H1 (cell line): ENCODE results near the gene EXOG. TPM values are rescaled to one million over a fixed set of nuclear protein-coding genes. Genes with fewer than 3 reads are reported as not detected.

Experiments
- CTCF ChIA-PET: fragments of 300-600 bp; sonication (Branson Sonifier 250); formaldehyde crosslinking; loops from one replicate; lab custom pipeline; 2021; ENCODE audit not compliant: partially characterized antibody; lab: Charles Lee
- POLR2A ChIA-PET: fragments of 300-600 bp; sonication (Branson Sonifier 250); formaldehyde crosslinking; loops from one replicate; lab custom pipeline; 2021; ENCODE audit warnings: inconsistent platforms; ENCODE audit not compliant: partially characterized antibody; lab: Charles Lee
- DNase-seq, 2 experiments: peaks; one replicate each; pipeline versions ENCODE4 v3.0.0 to v3.0.0-alpha.2; 2010 to 2022; ENCODE audit warnings: low spot score in 2 of 2, low read depth in 1 of 2, mixed read lengths in 1 of 2
- FAIRE-seq: peaks from 2 replicates; lab custom pipeline; 2011; peaks lifted over from hg19 to GRCh38; lab: Jason Lieb, UNC
- H2AFZ ChIP-seq: 2 replicates; pipeline ENCODE4 v1.8.1; 2012; ENCODE audit warnings: low read length, inconsistent platforms
- H2AK5ac ChIP-seq: 2 replicates; pipeline ENCODE4 v1.6.1; 2013; ENCODE audit warnings: low read depth, low read length
- H2BK120ac ChIP-seq: replicated peaks from 2 replicates; pipeline ENCODE3; 2013; ENCODE audit warnings: low read depth, low read length, inconsistent platforms
- H2BK12ac ChIP-seq: 2 replicates; pipeline ENCODE4 v1.6.1; 2013; ENCODE audit warnings: low read depth, low read length
- H2BK15ac ChIP-seq: 2 replicates; pipeline ENCODE4 v1.6.1; 2013; ENCODE audit warnings: low read length
- H2BK20ac ChIP-seq: 2 replicates; pipeline ENCODE4 v1.6.1; 2013; ENCODE audit warnings: low read length
- H2BK5ac ChIP-seq: 2 replicates; pipeline ENCODE4 v1.6.1; 2013; ENCODE audit warnings: low read depth, low read length
- H3K14ac ChIP-seq: 2 replicates; pipeline ENCODE4 v1.6.1; 2013; ENCODE audit warnings: inconsistent platforms; ENCODE audit not compliant: insufficient read length
- H3K18ac ChIP-seq: 2 replicates; pipeline ENCODE4 v1.6.1; 2013; ENCODE audit warnings: low read length; ENCODE audit errors: extremely low read depth
- H3K23ac ChIP-seq: 2 replicates; pipeline ENCODE4 v1.6.1; 2013; ENCODE audit warnings: inconsistent platforms; ENCODE audit not compliant: insufficient read length
- H3K23me2 ChIP-seq: 2 replicates; pipeline ENCODE4 v1.6.1; 2013; ENCODE audit warnings: low read depth, low read length
- H3K27ac ChIP-seq: 2 replicates; pipeline ENCODE4 v1.6.1; 2011; ENCODE audit warnings: low read depth, low read length, inconsistent platforms
- H3K27me3 ChIP-seq, 4 experiments: replicated peaks in 1 of 4; 1 replicate in 1 of 4; 2 replicates in 3 of 4; pipeline versions ENCODE4 v1.6.1 to v1.8.1; 2011 to 2013; ENCODE audit warnings: low read length in 3 of 4, mild to moderate bottlenecking in 3 of 4, inconsistent platforms in 2 of 4, mixed read lengths in 2 of 4, moderate library complexity in 1 of 4; ENCODE audit not compliant: control insufficient read depth in 3 of 4, insufficient read depth in 3 of 4; ENCODE audit errors: extremely low read depth in 1 of 4
- H3K36me3 ChIP-seq, 4 experiments: 2 replicates each; pipeline versions ENCODE4 v1.6.1 to v1.8.1; 2011 to 2013; ENCODE audit warnings: mild to moderate bottlenecking in 4 of 4, low read length in 3 of 4, moderate library complexity in 2 of 4, control low read depth in 1 of 4, inconsistent platforms in 1 of 4; ENCODE audit not compliant: insufficient read depth in 4 of 4, control insufficient read depth in 2 of 4
- H3K4ac ChIP-seq: replicated peaks from 2 replicates; pipeline ENCODE3; 2013; ENCODE audit warnings: low read length, low read depth, mixed read lengths, inconsistent platforms; ENCODE audit not compliant: insufficient read length
- H3K4me1 ChIP-seq, 4 experiments: replicated peaks in 1 of 4; 1 replicate in 1 of 4; 2 replicates in 3 of 4; pipeline versions ENCODE4 v1.6.1 to v1.8.1; 2011 to 2013; ENCODE audit warnings: low read length in 3 of 4, inconsistent platforms in 2 of 4, mixed read lengths in 1 of 4; ENCODE audit not compliant: insufficient read depth in 4 of 4, control insufficient read depth in 3 of 4
- H3K4me2 ChIP-seq, 2 experiments: 2 replicates each; pipeline versions ENCODE4 v1.6.1 to v1.8.1; 2011 to 2013; ENCODE audit warnings: low read depth in 2 of 2, low read length in 2 of 2, control low read depth in 1 of 2, inconsistent platforms in 1 of 2, mild to moderate bottlenecking in 1 of 2; ENCODE audit not compliant: insufficient read depth in 1 of 2
- H3K4me3 ChIP-seq, 4 experiments: fragments of 200-600, 300-600 bp in 1 of 4; sonication (generic), shearing (Covaris generic), sonication (Bioruptor Twin) in 1 of 4; 2 replicates each; pipeline versions ENCODE4 v1.5.1 to v1.8.1; 2011 to 2016; ENCODE audit warnings: low read length in 4 of 4, low read depth in 3 of 4, control low read depth in 2 of 4, inconsistent platforms in 2 of 4, mild to moderate bottlenecking in 2 of 4, mixed read lengths in 1 of 4, moderate library complexity in 1 of 4; ENCODE audit not compliant: insufficient read depth in 2 of 4; ENCODE audit errors: extremely low read depth in 1 of 4
- H3K56ac ChIP-seq: replicated peaks from 2 replicates; pipeline ENCODE3; 2013; ENCODE audit warnings: low read depth, mild to moderate bottlenecking, mixed read lengths, low read length, inconsistent platforms; ENCODE audit not compliant: insufficient read length
- H3K79me1 ChIP-seq: 2 replicates; pipeline ENCODE4 v1.6.1; 2013; ENCODE audit warnings: low read depth, low read length, control low read depth
- H3K79me2 ChIP-seq, 2 experiments: 2 replicates each; pipeline versions ENCODE4 v1.6.1 to v1.8.1; 2012 to 2013; ENCODE audit warnings: low read length in 2 of 2, mild to moderate bottlenecking in 2 of 2, inconsistent platforms in 1 of 2; ENCODE audit not compliant: insufficient read depth in 2 of 2, control insufficient read depth in 1 of 2
- H3K9ac ChIP-seq, 4 experiments: replicated peaks in 1 of 4; 1 replicate in 1 of 4; 2 replicates in 3 of 4; pipeline versions ENCODE4 v1.6.1 to v1.8.1; 2011 to 2013; ENCODE audit warnings: low read depth in 3 of 4, low read length in 3 of 4, control low read depth in 2 of 4, mild to moderate bottlenecking in 2 of 4, moderate library complexity in 2 of 4, inconsistent platforms in 1 of 4; ENCODE audit errors: extremely low read depth in 1 of 4
- H3K9me3 ChIP-seq, 2 experiments: 2 replicates each; pipeline versions ENCODE4 v1.6.1 to v1.8.1; 2012 to 2013; ENCODE audit warnings: mild to moderate bottlenecking in 2 of 2, moderate library complexity in 2 of 2, control low read depth in 1 of 2, inconsistent platforms in 1 of 2, low read depth in 1 of 2, low read length in 1 of 2, mixed read lengths in 1 of 2; ENCODE audit not compliant: insufficient read depth in 2 of 2
- H4K20me1 ChIP-seq, 2 experiments: replicated peaks in 1 of 2; 2 replicates each; pipeline versions ENCODE3 to v1.8.1; 2011 to 2013; ENCODE audit warnings: inconsistent platforms in 2 of 2, low read length in 2 of 2, mild to moderate bottlenecking in 1 of 2; ENCODE audit not compliant: insufficient read depth in 2 of 2, control insufficient read depth in 1 of 2
- H4K5ac ChIP-seq: 2 replicates; pipeline ENCODE4 v1.6.1; 2013; ENCODE audit warnings: low read length, low read depth, mixed read lengths, inconsistent platforms; ENCODE audit not compliant: insufficient read length
- H4K8ac ChIP-seq: 2 replicates; pipeline ENCODE4 v1.8.0; 2013; ENCODE audit warnings: mild to moderate bottlenecking, moderate library complexity, low read length, inconsistent platforms; ENCODE audit not compliant: insufficient read depth; ENCODE audit errors: extremely low read depth
- H4K91ac ChIP-seq: replicated peaks from 2 replicates; pipeline ENCODE3; 2013; ENCODE audit warnings: low read length, mixed read lengths, inconsistent platforms; ENCODE audit not compliant: insufficient read length
- ATF2 ChIP-seq: IDR thresholded peaks from 2 replicates; pipeline ENCODE4 v1.6.1; 2012; ENCODE audit warnings: low read length, inconsistent platforms
- BACH1 ChIP-seq: IDR thresholded peaks from 2 replicates; pipeline ENCODE4 v1.6.1; 2012; ENCODE audit warnings: low read length, improper control_type of control experiment
- BRCA1 ChIP-seq: IDR thresholded peaks from 2 replicates; pipeline ENCODE4 v1.6.1; 2012; ENCODE audit warnings: low read depth, low read length, improper control_type of control experiment
- CBX8 ChIP-seq: fragments of 300-800, 300-1000 bp; sonication (generic); IDR thresholded peaks from 2 replicates; pipeline ENCODE4 v1.7.1; 2016; ENCODE audit warnings: low read depth, low read length, borderline replicate concordance
- E2F6 ChIP-seq: IDR thresholded peaks from 2 replicates; pipeline ENCODE4 v1.6.1; 2012; ENCODE audit warnings: inconsistent platforms
- EZH2 ChIP-seq: fragments of 200-600 bp; sonication (generic); IDR thresholded peaks from 2 replicates; pipeline ENCODE4 v1.7.1; 2012; ENCODE audit warnings: low read depth, mild to moderate bottlenecking, moderate library complexity, low read length, inconsistent platforms; ENCODE audit not compliant: severe bottlenecking
- JUND ChIP-seq: IDR thresholded peaks from 2 replicates; pipeline ENCODE4 v1.6.1; 2011; ENCODE audit warnings: mild to moderate bottlenecking, improper control_type of control experiment, low read length
- KDM4A ChIP-seq: IDR thresholded peaks from one replicate; pipeline ENCODE4 v1.7.1; 2012; ENCODE audit warnings: low read depth, mild to moderate bottlenecking, moderate library complexity, low read length, inconsistent platforms; ENCODE audit not compliant: severe bottlenecking
- SIX5 ChIP-seq: IDR thresholded peaks from 2 replicates; pipeline ENCODE4 v1.6.1; 2011; ENCODE audit warnings: mild to moderate bottlenecking, low read depth, low read length
- TAF1 ChIP-seq: IDR thresholded peaks from 2 replicates; pipeline ENCODE4 v1.6.1; 2011; ENCODE audit warnings: mild to moderate bottlenecking, low read depth, low read length
- TBP ChIP-seq: IDR thresholded peaks from 2 replicates; pipeline ENCODE4 v1.6.1; 2011; ENCODE audit warnings: low read depth, low read length, improper control_type of control experiment
- ZNF274 ChIP-seq: IDR thresholded peaks from 2 replicates; pipeline ENCODE4 v1.7.0; 2012; ENCODE audit warnings: low read length, borderline replicate concordance; ENCODE audit errors: extremely low read depth
- WGBS, 2 experiments: shearing (Covaris generic) in 1 of 2; methylation state at CpG; one replicate each; pipeline versions ENCODE4 v1.1.6 to v1.1.7; 2013 to 2015; ENCODE audit warnings: low lambda C conversion rate in 2 of 2, mixed read lengths in 2 of 2, inconsistent platforms in 1 of 2, low coverage in 1 of 2, missing lambda C conversion rate in 1 of 2; ENCODE audit not compliant: insufficient replicate concordance in 2 of 2, insufficient coverage in 1 of 2, insufficient read length in 1 of 2; ENCODE audit errors: extremely low coverage in 1 of 2, missing lambda C conversion rate in 1 of 2; 5-methylcytosine and 5-hydroxymethylcytosine counted together
- polyA plus RNA-seq, 7 experiments: library from polyadenylated mRNA; depleted of rRNA in 3 of 7; stranded (reverse) in 5 of 7; unstranded in 2 of 7; fragments of >200 nt in 5 of 7; fragments of 200-250 nt in 2 of 7; gene quantifications; 1 replicate in 5 of 7; 2 replicates in 1 of 7; 4 replicates in 1 of 7; pipeline versions ENCODE4 v1.2.1 to v1.2.3, GENCODE V29; 2011 to 2013; ENCODE audit warnings: missing spikeins in 2 of 7, mixed read lengths in 2 of 7
- total RNA-seq: library from RNA; stranded (reverse); fragmentation: NEBNext Ultra II Directional; extraction: Animal tissue kit (Norgen Biotek cat#: 25700); gene quantifications from 2 replicates; pipeline ENCODE4 v1.2.1, GENCODE V29; 2021

EXOG gene
- total and polyA plus RNA-seq, 2 of the 8 experiments (the other 6 are each of a cell fraction or from before 2014, with no cell fraction given) = 7.2 to 12.9 TPM

GRCh38 chr3:38480093-38480445 is 16.1 kb upstream of the EXOG start:
- H4K5ac ChIP-seq = no peak overlapping the region
- no peak overlapping the region for H3K9ac ChIP-seq
- no peaks in the 10 kb centered on the region for H3K23me2 ChIP-seq
- peaks cover 31 to 60% (median 48%) of the 10 kb centered on the region in 4 experiments for H3K36me3 ChIP-seq
- H3K27ac ChIP-seq = no peak overlapping the region
- H3K14ac ChIP-seq = no peak overlapping the region
- no peaks in the 10 kb centered on the region for H3K27me3 ChIP-seq
- H4K20me1 ChIP-seq = peaks cover 13 to 24% of the 10 kb centered on the region in 2 experiments
- POLR2A ChIA-PET = interaction anchor here (1.0 to 1.6 kb wide), 2 partner anchors 16 to 24 kb away, joined by 6 read pairs; partner anchors contain the start of gene EXOG
- H2BK5ac ChIP-seq = no peak overlapping the region
- peaks cover 25% of the 10 kb centered on the region for H3K79me1 ChIP-seq
- no peaks in the 10 kb centered on the region for H3K9me3 ChIP-seq
- no peak overlapping the region for H3K23ac ChIP-seq
- peaks cover 2 to 27% of the 10 kb centered on the region in 2 experiments; a peak in 3 of 4 replicates for H3K79me2 ChIP-seq
- no peak overlapping the region for H2BK120ac ChIP-seq
- CTCF ChIA-PET = interaction anchor here (0.8 to 4.9 kb wide), 34 partner anchors 9 to 364 kb away, joined by 3 to 47 read pairs (median 4); partner anchors contain the start of genes EXOG, OXSR1 and XYLB
- no peak overlapping the region for H2BK20ac ChIP-seq
- no peak overlapping the region for H2BK15ac ChIP-seq
- H2AFZ ChIP-seq = no peak overlapping the region
- no peak overlapping the region for H3K4me2 ChIP-seq
- H2BK12ac ChIP-seq = no peak overlapping the region
- FAIRE-seq (no peak), DNase-seq (no peak)
- H3K18ac ChIP-seq = no peak overlapping the region
- no peak overlapping the region for H3K4ac ChIP-seq
- no peak overlapping the region for H3K56ac ChIP-seq
- no peak overlapping the region for H4K8ac ChIP-seq
- no peak overlapping the region for H2AK5ac ChIP-seq
- H4K91ac ChIP-seq = no peak overlapping the region
- no peaks in the 10 kb centered on the region; a peak in 1 of 7 replicates for H3K4me1 ChIP-seq
- H3K4me3 ChIP-seq = no peak overlapping the region
- 92% methylated on average over 3 of the region's 3 CpGs; no CpG with 5 or more reads in 1 of the 2 experiments for WGBS, 2 experiments
- TF ChIP-seq BRCA1 (no peak), JUND (no peak), KDM4A (no peak), SIX5 (no peak), TAF1 (no peak), BACH1 (no peak), TBP (no peak), CBX8 (no peak), E2F6 (no peak), EZH2 (no peak), ZNF274 (no peak), ATF2 (no peak)
